Breast epithelium (tissue), 3 donors: ENCODE results near the gene C4BPB.

Source experiments
- CTCF ChIP-seq, 3 donors: fragments of 450-650 bp; IDR thresholded peaks; one replicate each; pipeline ENCODE4 v1.5.1; 2016 to 2017; ENCODE audit warnings: antibody characterized with exemption in 3 of 3, mild to moderate bottlenecking in 3 of 3, moderate library complexity in 3 of 3
- POLR2AphosphoS5 ChIP-seq, 3 donors: sonication (generic); formaldehyde crosslinking; IDR thresholded peaks; one replicate each; pipeline ENCODE4 v1.6.1; 2017; ENCODE audit warnings: antibody characterized with exemption in 3 of 3

GRCh38 chr1:207067665-207068064, 21.0 kb upstream of the C4BPB start:
- TF ChIP-seq CTCF (IDR thresholded peaks at IDR 0.05) (no peak), POLR2AphosphoS5 (IDR thresholded peaks at IDR 0.05) (no peak)
